ENCODE data around the gene AK3.
A peak's percentile ranks its signal among the peaks of the same experiment; 100 is the strongest.

- TF ChIP-seq, protein P1, sequence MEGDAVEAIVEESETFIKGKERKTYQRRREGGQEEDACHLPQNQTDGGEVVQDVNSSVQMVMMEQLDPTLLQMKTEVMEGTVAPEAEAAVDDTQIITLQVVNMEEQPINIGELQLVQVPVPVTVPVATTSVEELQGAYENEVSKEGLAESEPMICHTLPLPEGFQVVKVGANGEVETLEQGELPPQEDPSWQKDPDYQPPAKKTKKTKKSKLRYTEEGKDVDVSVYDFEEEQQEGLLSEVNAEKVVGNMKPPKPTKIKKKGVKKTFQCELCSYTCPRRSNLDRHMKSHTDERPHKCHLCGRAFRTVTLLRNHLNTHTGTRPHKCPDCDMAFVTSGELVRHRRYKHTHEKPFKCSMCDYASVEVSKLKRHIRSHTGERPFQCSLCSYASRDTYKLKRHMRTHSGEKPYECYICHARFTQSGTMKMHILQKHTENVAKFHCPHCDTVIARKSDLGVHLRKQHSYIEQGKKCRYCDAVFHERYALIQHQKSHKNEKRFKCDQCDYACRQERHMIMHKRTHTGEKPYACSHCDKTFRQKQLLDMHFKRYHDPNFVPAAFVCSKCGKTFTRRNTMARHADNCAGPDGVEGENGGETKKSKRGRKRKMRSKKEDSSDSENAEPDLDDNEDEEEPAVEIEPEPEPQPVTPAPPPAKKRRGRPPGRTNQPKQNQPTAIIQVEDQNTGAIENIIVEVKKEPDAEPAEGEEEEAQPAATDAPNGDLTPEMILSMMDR (IDR thresholded peaks at IDR 0.05) = peak; percentile 70 to 93 (median 83)
- TF ChIP-seq POLR2AphosphoS5 (IDR thresholded peaks at IDR 0.05) (no peak), EP300 (IDR thresholded peaks at IDR 0.05) (no peak), POLR2A (IDR thresholded peaks at IDR 0.05) (no peak)
Observed at GRCh38 chr9:4762108-4762885, 21.3 kb upstream of the AK3 start.

Data from upper lobe of left lung (tissue), 4 donors.